HUES6 (cell line): ENCODE measurements around the gene SLCO4C1.

ENCODE experiments used
- H3K27ac ChIP-seq: 2 replicates; pipeline ENCODE4 v1.7.0; 2013; ENCODE audit warnings: low read depth, mild to moderate bottlenecking, low read length, inconsistent platforms
- H3K27me3 ChIP-seq: 2 replicates; pipeline ENCODE4 v1.6.1; 2013; ENCODE audit warnings: low read length; ENCODE audit not compliant: control insufficient read depth, insufficient read depth
- H3K36me3 ChIP-seq: 2 replicates; pipeline ENCODE4 v1.6.1; 2013; ENCODE audit warnings: low read length; ENCODE audit not compliant: control insufficient read depth, insufficient read depth
- H3K4me1 ChIP-seq: 2 replicates; pipeline ENCODE4 v1.6.1; 2013; ENCODE audit warnings: low read length; ENCODE audit not compliant: control insufficient read depth, insufficient read depth
- H3K4me3 ChIP-seq: 2 replicates; pipeline ENCODE4 v1.5.1; 2013; ENCODE audit warnings: low read depth, low read length
- H3K9ac ChIP-seq: one replicate; pipeline ENCODE4 v1.6.1; 2013; ENCODE audit warnings: mild to moderate bottlenecking, low read length
- H3K9me3 ChIP-seq: 2 replicates; pipeline ENCODE4 v1.6.1; 2013; ENCODE audit warnings: low read depth, low read length; ENCODE audit not compliant: control insufficient read depth, insufficient read depth

The SLCO4C1 gene

DNA sequence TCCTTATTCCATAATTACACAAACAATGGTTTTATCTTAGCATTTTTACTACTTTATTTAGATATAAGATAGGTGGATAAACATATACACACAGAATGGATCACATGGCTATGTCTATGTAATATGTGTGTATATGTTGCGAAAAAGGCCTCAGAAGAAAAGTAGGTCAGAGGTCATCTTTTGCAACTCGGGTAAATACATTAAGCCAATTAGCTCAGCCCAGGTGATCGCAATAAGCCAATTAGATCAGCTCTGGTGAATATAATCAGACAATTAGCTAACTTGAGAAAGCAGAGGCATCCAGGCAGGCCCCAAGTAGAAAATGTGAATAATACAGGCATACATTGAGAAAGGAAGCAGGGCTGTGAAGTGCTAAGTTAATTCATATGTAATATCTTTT is 24.3 kb downstream of the SLCO4C1 start:
- Histone ChIP-seq H3K27me3 (no peaks in the 10 kb centered on the region), H3K9ac (no peak overlapping the region), H3K4me3 (no peak overlapping the region), H3K4me1 (no peaks in the 10 kb centered on the region), H3K36me3 (peaks cover 5% of the 10 kb centered on the region; the same call in 1 of the 2 replicates), H3K9me3 (no peaks in the 10 kb centered on the region), H3K27ac (no peak overlapping the region)

DNA sequence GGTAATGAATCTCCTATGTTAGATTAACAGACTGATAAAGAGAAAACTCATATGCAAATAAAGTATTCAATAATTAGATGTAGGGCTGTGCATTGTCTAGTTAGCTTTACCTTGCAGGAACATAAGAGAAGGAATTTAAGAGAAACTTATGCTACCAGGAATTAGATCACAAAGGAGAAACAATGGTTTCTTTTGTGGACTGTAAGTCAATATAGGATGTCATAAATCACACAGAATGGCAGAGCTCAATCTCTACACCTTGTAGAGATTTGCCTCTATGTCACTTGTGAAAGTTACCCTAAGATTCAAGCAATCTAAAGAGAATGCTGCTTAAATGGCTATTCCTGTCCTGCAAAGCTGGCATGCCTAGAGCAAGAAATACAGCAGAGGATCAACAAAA is 26.0 kb downstream of the SLCO4C1 start:
- H3K4me3 ChIP-seq: no peak overlapping the region

DNA sequence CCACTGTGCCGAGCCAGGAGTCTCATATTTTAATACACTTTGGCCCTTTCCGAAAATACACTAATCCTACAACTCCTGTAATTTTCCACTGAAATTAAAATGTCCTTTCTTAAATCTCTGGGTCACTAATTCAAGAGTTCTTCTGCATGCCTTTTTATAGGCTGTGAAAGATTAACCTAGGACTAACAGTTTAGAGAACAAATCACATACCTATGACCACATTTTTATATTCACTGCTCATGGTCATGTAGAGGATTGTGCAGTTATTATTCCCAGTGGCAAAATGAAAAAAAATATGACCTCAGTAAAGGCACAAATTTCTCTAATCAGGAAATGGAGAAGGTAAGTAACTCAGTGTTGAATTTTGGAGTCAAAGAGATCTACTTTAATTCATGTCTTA is 33.4 kb downstream of the SLCO4C1 start:
- no peaks in the 10 kb centered on the region for H3K4me1 ChIP-seq
- H3K36me3 ChIP-seq: no peaks in the 10 kb centered on the region
- H3K27me3 ChIP-seq: no peaks in the 10 kb centered on the region
- H3K4me3 ChIP-seq: no peak overlapping the region
- no peak overlapping the region for H3K9ac ChIP-seq
- H3K27ac ChIP-seq: no peak overlapping the region
- H3K9me3 ChIP-seq: no peaks in the 10 kb centered on the region

More for the DNA sequence above, 26.0 kb downstream of the SLCO4C1 start:
- Histone ChIP-seq H3K36me3 (peaks cover 5% of the 10 kb centered on the region; the same call in 1 of the 2 replicates), H3K9ac (no peak overlapping the region), H3K27ac (no peak overlapping the region), H3K27me3 (no peaks in the 10 kb centered on the region), H3K9me3 (no peaks in the 10 kb centered on the region), H3K4me1 (no peaks in the 10 kb centered on the region)

DNA sequence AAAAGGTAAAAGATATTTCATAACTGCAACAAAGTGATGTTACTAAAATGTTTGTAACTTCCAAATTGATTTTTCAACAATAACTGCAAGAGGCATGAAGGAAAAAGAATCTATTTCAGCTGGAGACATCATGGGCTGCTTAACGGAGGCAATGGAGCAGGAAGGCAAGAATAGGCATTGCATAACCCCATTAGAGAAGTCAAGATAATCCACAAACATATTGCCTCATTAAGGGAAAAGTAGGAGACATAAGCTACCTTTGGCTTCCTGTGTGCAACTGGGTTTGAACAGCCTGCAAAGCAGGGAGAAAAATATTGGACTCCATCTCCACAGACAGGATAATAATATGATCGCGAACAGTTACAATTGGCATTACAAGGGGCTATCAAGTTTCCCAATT is 46.7 kb downstream of the SLCO4C1 start:
- no peak overlapping the region for H3K9ac ChIP-seq
- no peaks in the 10 kb centered on the region for H3K4me1 ChIP-seq
- no peaks in the 10 kb centered on the region for H3K27me3 ChIP-seq
- H3K9me3 ChIP-seq: no peaks in the 10 kb centered on the region
- 0 out of 2 replicates have a peak, but pooled peaks cover 5% of the 10 kb centered on the region for H3K36me3 ChIP-seq
- H3K4me3 ChIP-seq: no peak overlapping the region
- H3K27ac ChIP-seq: no peak overlapping the region

DNA sequence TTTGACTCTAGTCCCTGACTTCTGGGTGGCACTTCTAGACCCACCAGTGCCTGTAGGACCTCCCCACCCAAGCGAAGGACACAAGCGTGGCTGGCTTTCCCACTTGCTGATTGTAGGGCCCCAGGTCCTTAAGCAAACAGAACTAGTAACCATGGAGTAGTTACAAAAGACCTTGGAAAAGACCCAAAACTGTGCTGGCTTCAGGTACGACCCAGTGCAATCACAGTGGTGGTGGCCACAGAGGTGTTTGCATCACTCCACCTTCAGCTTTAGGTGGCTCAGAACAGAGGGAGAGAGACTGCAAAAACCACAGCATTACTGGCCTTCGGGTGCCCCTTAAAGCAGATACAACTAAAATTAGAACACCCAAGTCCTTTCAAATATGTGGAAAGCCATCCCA is 52.9 kb downstream of the SLCO4C1 start:
- Histone ChIP-seq H3K4me1 (no peaks in the 10 kb centered on the region), H3K9ac (no peak overlapping the region), H3K36me3 (0 out of 2 replicates have a peak, but pooled peaks cover 5% of the 10 kb centered on the region), H3K27me3 (no peaks in the 10 kb centered on the region), H3K9me3 (no peaks in the 10 kb centered on the region), H3K4me3 (no peak overlapping the region), H3K27ac (no peak overlapping the region)

DNA sequence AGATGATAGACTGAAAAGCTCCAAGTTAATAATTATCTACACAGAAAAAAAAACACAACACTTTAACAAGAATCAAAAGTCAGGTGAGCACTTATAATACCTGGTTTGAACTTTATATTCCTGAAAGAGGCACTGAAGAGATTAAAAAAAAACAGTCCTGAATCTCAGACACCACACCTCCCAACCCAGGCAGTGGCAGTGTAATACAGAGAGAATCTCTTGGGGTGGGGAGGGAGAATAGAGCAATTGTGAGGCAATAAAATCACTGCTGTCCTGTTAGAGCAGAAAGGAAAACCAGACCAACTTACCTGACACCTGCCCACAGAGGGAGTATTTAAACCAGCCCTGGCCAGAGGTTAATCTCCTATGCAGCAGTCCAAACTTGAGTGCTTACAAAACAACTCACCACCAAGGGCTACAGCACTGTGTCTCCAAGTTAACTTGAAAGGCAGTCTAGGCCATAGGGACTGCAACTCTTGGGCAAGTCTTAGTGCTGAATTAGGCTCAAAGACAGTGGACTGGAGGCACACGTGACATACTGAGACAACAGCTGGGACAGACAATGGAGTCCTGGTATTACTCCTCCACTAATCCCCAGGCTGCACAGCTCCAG is 54.2 kb downstream of the SLCO4C1 start:
- no peak overlapping the region for H3K27ac ChIP-seq
- 0 out of 2 replicates have a peak, but pooled peaks cover 3% of the 10 kb centered on the region for H3K36me3 ChIP-seq
- no peaks in the 10 kb centered on the region for H3K4me1 ChIP-seq
- H3K27me3 ChIP-seq: no peaks in the 10 kb centered on the region
- no peaks in the 10 kb centered on the region for H3K9me3 ChIP-seq
- no peak overlapping the region for H3K4me3 ChIP-seq
- H3K9ac ChIP-seq: no peak overlapping the region

DNA sequence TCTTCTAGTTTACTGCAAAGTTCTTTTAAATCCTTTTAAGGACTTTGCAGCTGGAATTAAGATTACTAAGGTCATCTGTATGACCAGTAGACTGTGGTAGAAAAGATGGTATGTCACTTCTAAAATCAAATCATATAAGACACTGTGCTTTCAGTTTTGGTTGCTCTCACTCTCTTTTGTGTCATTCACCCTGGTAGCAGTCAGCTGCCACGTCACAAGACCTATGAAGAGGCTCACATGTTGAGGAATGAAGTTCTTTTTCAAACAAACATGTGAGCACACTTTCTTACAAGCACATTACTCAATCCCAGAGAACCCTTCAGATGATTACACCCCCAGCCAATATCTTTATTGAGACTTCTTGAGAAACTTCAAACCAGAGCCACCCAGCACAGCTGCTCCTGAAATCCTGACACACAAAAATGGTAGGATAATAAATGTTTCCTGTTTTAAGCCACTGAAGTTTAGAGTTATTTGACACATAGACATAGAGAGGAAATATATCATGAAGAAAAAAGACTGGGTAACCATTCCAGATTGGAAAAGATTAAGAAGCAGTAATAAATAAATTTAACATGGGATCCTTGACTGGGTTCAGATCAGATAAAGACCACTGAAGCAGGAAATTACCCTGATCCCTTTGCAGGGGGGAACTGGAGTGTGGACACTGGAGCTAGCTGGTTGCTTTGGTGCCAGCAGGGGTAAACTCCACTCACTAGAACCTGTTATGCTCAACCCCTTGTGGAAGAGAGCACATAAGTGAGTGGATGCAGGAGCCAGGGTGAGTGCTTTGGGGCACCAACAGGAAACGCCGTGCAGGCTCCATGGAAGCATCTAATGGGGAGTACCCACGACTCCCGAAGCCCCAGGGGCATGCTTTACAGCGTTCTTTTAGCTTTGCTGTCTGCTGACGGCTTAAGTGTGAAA is 64.1 kb downstream of the SLCO4C1 start:
- no peaks in the 10 kb centered on the region for H3K27me3 ChIP-seq
- H3K9ac ChIP-seq: no peak overlapping the region
- H3K27ac ChIP-seq: no peak overlapping the region
- no peaks in the 10 kb centered on the region for H3K36me3 ChIP-seq
- no peak overlapping the region for H3K4me3 ChIP-seq
- no peaks in the 10 kb centered on the region for H3K4me1 ChIP-seq
- H3K9me3 ChIP-seq: no peaks in the 10 kb centered on the region

DNA sequence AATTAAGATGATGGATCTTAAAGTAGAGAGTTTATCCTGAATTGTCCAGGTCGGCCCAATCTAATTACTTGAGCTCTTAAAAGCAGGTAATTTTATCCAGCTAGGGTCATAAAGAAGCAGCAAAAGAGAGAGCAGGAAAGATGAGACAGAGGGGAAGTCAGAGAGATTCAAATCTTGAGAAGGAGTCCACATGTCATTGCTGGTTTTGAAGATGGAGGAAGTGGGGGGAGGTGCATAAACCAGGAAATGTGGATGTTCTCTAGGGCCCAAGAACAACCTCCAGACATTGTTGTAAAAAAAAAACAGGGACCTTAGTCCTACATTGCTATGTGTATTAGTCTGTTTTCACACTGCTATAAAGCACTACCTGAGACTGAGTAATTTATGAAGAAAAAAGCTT is 66.4 kb downstream of the SLCO4C1 start:
- H3K9me3 ChIP-seq: no peaks in the 10 kb centered on the region
- no peaks in the 10 kb centered on the region for H3K36me3 ChIP-seq
- no peaks in the 10 kb centered on the region for H3K4me1 ChIP-seq
- H3K9ac ChIP-seq: no peak overlapping the region
- H3K4me3 ChIP-seq: no peak overlapping the region
- no peak overlapping the region for H3K27ac ChIP-seq
- no peaks in the 10 kb centered on the region for H3K27me3 ChIP-seq

DNA sequence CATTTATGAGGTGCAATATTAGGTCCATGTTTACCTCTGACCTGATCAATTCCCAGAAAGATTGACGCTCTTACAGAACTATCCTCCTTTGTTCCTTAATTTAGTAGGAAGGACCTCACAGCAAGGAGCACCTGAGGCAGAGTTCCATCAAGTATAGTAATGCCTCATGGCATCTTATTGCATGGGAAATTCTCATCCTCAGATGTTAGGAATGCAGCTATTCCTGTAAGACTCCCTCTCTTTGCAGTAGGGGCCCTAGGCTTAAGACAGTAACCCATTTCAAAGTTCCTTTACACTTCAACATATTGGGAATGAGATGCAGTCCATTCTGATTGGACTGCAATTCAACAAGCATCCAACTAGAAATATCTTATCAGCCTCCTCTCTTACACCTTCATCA is 69.8 kb downstream of the SLCO4C1 start:
- no peak overlapping the region for H3K4me3 ChIP-seq
- H3K9ac ChIP-seq: no peak overlapping the region
- no peaks in the 10 kb centered on the region for H3K27me3 ChIP-seq

DNA sequence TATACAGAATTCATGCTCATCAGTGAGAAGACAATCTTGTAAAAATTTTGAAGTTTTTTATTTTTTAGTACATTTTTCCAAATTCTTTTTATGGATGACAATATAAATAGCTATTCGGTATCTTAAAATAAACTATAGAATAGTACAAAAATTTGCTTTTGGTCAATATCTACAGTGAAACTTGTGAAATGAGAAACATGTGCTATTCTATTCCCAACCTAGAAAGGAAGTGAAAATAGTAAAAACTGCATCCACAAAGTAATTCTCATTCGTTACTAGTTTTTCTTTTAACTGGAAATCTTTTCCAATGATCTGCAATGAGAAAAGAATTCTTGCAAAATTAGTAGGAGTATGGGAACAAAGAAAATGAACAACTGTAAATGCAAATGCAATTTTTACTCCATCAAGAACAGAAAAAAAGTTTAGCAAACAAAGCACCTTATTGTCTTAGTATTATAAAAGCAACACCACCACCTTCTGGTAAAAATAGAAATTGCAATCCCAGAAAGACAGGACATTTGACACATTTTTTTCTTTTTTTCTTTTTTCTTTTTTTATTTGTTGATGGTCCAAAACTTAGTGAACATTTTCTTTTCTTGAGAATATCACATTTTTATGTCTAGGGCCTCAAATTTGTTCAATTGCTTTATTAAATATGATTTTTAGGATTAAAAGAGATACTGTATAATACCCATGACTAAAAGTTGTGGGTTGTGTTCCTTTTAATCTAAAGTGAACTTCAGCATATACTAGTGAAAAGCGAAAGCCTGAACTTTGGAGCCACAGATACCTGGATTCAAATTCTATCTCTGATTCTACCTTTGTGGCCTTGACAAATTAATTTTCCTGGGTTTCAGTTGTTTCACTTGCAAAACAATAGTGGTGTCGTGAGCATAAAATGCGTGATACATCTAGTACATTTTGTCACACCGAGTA is 72.3 kb downstream of the SLCO4C1 start:
- H3K9ac ChIP-seq: no peak overlapping the region
- peaks cover 10% of the 10 kb centered on the region; the same call in 1 of the 2 replicates for H3K9me3 ChIP-seq
- H3K27me3 ChIP-seq: peaks cover 3% of the 10 kb centered on the region; the same call in 1 of the 2 replicates
- no peak overlapping the region for H3K4me3 ChIP-seq
- no peak overlapping the region for H3K27ac ChIP-seq
- H3K36me3 ChIP-seq: no peaks in the 10 kb centered on the region
- H3K4me1 ChIP-seq: no peaks in the 10 kb centered on the region

More for the DNA sequence above, 69.8 kb downstream of the SLCO4C1 start:
- Histone ChIP-seq H3K4me1 (no peaks in the 10 kb centered on the region), H3K36me3 (no peaks in the 10 kb centered on the region), H3K27ac (no peak overlapping the region), H3K9me3 (peaks cover 5% of the 10 kb centered on the region; the same call in 1 of the 2 replicates)
